NCI-H2081 (cell line): ENCODE measurements around the gene GPR55.

Experiments used
- DNase-seq, 2 experiments: peaks; one replicate each; lab custom pipeline; 2025; lab: John Stamatoyannopoulos, UW

GPR55 gene

DNA sequence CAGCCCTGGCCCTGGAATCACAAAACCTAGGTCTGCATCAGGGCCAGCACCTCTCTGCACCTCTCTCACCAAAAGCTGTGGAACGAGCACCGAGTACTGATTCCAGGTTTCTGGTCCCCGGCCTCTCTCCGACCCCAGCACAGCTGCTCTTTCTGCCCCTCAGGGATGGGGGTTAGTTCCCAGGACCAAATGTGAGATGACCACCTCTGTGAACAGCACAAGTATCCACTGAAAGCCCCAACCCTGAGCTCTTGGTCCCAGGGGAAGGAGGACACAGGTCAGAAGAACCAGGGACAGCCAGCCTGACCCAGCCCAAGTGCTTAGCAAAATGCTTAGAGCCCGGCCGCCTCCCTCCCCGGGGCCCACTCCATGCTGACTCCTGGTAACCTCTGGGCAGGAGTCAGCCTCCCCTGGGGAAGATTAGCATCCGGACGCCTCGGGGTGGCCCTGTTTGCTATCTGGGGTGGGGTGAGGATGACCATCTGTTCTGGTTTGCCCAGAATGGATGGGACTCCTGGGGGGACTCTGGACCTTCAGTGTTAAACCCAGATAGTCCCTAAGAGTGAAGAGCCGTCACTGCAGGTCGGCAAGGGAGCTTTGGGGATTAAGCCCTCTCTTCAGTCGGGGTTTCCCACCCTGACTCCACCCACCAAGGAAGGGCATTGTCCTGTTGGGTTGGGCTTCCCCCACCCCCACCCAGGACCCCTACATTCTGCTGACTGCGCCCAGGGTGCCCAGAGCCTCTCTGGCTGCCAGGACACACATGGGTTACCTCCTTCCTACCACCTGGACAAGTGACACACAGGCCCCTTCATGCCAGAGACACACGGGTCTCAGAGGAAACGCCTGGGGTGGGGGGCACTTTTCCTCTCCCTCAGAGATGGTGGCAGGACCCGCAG, 9.4 kb upstream of the GPR55 start:
- DNase-seq = no peak

DNA sequence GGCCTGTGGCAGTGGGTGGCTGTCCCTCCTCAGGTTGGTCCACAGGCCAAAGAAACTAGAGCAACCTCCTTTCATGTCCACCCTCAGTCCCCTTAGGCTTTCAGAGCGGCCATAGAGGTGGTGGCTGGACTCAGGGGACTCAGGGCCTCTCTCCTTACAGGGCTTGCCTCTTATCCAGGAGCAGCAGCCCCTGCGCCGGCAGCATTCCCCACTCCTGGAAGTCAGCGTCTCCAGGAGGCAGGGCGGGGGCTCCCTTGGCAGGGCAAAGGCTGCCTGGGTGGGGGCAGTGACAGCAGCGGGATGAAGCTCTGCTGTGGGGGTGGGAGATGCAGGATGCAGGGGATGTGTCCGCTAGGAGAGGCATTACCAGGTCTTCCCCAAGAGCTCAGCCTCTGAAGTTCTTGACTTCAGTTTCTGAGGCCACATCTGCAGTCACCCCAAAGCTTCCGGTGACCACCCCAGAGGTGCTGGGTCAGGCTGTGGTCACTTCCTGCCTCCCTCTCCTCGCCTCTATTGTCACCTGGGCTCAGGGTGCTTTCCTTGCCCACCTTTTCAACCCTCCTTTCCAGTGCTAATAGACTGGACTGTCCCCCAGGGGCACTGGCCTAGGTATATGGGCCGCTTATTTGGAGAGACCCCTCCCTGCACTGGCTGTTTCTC, 8.6 kb upstream of the GPR55 start:
- no peak for DNase-seq

DNA sequence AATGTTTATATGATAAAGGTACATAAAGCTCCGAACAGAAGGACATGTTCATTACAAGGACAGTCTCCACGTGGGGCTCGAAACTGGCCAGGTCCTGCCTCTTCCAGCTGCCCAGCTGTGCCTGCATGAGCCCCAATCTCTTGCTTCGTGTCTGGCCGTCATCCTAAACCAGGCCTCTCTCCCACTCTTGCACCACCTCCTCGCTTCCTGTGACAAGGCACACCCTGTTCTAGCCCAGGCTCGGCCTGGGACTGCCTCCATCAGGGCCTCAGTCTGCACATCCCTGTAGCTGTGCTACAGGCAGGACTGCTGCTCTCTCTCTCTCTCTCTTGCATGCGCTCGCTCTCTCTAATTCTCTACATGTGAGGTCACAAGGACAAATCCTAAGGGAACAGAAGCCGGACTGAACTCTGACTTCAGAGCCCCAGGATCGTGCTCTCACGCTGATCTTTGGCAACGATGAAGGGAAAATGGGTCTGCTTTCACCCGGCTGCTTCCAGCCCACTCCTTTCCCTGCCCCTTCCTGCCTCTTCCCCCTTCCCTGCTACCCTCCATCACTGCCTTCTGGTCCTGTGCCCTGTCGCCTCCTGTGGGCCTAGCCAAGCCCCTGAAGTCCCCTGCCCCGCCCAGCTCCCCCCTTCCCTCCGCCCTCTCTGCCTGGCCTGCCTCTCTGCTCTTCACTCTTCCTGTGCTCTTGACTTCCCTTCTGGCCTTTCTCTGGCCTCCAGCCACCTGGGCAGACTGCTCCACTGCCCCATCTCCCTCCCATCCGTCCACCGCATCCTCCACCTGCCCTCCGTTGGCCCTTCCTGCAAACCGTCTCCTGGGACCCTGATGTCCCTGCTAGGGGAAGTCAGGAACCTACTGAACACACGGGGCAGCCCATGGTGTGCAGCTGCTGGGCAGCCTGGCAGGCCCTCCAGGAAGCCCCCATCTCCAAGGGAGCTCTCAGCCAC, 7.8 kb upstream of the GPR55 start:
- no peak for DNase-seq

DNA sequence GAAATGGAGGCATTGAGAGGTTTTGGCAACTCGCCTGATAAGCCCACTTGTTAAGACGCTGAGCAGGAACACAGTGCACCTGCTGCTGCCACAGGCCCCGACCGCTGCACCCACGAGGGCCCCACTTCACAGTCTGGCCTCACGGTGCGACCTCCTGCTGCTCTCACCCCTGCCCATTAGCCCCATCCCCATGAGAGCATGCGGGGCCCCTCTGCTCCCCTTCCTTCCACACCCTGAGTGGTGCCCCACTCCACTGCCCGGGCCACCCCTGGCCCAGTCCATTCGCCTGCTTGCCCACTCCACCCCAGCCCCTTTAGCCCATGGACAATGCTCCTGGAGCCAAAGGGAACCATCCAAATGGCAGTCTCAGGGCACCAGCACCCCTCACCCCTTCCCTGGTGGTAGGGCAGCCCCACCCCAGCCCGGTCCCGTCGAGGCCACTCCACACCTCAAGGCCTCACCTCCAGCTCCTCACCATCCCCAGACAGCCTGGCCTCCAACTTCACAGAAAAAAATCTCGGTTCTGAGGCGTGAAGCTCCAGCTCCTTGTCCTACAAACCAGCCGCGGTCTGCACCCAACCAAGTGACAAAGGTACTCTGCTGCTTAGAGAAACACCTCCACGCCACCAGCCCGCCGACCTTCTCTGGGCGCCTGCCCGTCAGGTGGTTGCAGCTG, 6.7 kb upstream of the GPR55 start:
- no peak for DNase-seq

DNA sequence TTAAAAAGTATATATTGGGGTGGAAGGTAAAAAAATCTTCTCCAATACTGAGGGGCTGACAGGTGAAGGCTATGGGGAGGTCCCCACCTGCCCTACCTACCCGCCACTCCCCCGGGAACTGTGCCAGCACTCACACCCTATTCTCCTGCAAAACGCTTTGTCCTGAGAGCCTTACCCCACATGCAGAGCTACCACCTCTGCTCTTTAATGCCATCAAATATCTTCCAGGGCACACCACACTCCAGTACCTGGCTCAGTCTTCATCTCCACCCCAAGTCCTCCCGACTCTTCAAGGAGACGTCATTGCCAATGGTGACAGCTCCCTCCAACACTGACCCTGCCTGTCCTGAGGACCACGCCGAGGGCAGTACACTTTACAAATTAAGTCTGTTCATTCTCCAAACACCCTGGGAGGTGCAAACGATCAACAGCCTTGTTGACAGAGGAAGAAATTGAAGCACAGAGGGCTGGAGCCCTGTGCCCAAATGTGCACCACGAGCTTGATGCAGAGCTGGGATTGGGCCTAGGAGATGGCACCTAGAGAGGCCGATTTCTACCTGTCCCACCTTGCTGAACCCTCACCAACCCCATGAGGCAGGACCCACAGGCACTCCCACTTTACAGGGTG, 6.0 kb upstream of the GPR55 start:
- DNase-seq = no peak

DNA sequence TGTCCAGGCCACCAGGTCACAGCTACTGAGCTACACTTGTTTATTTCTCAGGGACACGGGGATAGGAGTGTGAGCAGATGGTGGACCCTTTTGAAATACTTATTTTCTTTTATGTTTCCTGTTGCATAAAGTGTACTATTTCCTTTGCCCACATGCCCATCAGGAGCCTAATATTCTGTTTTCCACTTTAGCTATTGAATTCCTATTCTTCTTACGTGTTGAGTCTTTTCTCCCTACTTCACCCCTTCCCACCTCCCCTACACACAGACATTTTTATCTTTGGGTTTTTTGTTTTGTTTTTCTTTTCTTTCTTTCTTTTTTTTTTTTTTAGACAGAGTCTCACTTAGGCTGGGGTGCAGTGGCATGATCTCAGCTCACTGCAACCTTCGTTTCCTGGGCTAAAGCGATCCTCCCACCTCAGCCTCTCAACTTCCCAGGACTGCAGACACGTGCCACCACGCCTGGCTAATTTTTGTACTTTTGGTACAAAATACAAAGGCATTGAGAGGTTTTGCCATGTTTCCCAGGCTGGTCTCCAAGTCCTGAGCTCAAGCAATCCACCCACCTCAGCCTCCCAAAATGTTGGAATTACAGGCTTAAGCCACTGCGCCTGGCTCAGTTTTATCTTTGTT, 5.2 kb upstream of the GPR55 start:
- DNase-seq = no peak

DNA sequence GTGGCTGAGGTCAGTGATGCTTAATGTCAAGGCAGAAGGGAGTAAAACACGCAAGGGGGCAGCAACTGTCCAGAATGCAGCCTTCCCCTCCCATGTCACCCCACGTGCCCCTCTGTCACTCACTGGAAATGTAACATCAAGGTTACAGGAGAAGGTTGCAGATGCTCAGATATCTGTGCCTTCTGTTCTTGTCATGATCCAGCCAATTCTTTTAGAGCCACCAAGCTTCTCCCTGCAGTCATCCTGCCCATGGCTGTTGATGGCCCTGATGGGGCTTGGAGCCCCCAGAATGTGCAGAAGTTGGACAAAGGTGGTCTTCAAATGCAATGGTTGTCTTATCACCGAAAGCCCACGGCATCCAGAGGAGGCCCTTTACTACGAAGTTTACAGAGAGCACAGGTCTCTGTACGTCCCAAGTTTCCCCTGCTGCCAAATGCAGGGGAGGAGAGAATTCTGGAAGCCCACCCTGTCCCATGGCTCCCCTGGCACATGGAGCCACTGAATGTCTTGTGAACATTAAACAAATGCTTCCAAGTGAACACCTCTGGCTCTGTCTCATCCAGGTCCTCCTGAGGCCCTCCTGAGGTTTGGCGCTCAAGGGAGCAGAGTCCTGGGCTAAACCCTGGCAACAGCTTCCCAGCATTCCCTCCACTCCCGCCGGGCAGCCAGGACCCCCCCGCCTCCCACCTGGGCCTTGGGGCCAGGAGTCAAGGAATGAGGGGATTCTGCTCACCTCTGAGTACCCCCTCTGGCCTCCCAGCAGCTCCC, 4.5 kb upstream of the GPR55 start:
- no peak for DNase-seq

DNA sequence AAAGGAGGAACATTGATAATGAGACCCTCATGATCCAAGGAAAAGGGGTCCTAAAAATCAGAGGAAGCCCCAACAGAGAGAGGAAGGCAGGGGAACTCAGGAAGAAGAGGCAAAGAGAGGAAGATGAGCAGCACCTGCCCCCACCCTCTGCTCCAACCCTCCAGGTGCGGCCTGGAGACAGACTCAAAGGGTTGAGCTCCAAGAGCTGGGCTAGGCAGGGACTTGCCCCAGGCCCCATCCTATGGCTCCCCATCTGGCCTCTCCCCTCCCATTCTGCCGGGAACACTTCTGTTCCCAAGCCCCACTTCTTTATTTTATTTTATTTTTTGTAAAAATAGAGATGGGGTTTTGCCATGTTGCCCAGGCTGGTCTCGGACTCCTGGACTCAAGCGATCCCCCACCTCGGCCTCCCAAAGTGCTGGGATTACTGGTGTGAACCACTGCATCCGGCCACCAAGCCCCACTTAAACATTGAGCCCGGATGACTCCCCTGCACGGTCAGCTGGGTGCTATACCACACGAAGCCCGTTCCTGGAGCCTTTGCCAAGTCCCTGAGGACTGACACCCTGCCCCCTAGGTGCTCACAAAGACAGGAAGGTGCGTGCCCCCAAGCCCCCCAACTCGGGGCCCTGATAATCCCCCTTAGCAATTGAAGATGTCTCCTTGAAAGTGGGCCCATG, 3.8 kb upstream of the GPR55 start:
- no peak for DNase-seq

DNA sequence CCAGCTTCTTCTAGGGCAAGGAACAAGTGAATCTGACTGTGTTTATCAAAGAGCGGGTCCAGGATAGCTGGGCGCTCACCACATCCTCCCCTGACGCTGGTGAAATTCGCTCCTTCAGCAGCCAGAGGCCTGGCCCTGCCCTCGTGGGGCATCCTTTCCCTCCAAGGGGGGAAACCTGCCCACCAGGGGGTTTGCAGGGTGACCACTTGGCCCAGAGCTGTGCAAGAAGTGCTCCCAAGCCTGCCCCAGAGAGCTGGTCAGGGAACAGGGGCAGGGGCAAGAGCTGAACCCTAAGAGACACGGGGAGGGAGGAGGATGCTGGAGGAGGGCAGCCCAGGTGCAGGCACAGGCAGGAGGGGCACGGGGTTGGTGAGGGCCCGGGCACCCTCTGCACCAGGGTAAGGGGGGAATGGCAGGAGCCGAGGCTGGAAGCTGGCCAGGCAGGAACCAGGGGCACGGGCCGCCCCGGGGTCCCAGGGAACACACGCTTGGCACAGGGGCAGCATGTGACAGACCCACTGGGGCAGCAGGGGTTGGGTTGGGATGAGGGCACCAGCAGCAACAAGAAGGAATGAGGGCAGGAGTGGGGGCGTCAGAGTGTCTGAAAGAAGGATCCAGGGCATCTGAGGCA, 2.8 kb upstream of the GPR55 start:
- DNase-seq = no peak

DNA sequence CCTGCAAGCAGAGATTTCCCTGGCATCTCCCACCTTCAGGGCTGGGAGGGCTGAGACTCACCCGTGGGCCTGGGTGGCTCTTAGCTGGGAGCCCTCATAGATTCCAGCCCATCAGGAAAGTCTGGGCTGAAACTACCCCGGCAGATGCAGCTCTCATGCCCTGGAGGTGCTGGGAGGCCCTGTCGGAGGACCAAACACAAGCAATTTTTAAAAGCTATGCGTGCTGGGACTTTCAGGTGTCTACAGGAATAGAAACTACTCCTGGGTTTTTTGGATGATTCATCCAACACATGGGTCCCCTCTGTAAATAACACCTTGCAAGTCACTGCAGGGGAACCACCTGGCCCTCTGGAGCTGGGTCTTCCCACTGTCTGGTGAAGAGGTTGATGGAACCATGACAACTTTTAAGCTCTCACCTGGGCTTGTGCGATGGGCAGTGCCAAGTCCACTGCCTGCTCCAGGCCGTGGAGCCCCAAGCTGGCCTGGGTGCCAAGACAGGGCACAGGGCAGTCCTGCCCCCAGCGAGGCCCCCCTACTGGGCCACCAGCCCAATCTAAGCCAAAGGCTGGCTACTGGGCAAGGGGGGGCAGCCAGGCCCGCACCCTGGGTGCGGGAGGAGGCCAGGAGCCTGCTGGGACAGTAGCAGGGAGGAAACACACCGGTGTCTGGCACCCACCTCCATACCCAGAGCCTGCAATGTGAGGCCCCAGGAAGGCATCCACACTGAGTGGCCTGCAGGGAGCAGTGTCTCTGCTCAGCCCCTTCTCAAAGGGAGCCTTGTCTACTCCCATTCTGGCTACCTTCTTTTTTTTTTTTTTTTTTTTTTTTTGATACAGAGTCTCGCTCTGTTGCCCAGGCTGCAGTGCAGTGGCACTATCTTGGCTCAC, 1.1 kb upstream of the GPR55 start:
- no peak for DNase-seq

DNA sequence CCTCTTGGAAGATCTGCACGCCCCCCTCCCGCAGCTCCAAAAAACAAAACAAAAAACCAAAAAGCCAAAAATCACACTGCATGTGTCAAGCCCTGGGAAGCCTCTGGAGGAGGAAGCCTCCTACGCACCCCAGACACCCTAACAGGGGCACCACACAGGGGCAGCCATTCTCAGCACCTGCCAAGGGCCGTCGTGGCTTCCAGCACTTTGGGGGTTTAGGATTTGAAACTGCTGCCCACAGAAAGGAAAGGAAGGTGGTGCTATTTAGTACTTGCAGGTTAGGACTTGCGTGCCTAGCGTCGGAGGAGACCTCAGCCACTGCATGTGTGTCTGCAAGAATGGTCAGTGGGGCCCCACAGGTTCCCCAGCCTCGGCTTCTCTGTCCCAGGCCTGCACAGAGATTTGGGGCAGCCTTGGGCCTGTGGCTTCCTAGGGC, 419 bp upstream of the GPR55 start:
- DNase-seq = no peak

DNA sequence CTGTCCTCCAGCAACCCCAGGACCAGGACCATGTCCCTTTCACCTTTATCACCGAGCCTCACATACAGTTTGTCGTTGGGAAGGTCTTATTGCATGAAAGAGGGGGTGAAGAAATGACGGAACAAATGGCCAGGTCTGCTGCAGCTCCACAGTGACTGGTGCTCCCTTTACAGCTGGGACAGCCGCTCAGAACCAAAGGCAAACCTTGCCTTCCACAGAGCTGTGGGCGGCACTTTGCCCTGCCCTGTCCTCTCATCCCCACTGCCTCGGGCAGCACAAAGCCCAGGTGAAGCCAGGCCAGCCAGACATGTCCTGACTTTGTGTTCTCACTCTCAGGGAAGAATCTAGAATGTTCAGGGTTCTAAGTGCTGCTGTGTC, 961 bp downstream of the GPR55 start:
- no peak for DNase-seq

DNA sequence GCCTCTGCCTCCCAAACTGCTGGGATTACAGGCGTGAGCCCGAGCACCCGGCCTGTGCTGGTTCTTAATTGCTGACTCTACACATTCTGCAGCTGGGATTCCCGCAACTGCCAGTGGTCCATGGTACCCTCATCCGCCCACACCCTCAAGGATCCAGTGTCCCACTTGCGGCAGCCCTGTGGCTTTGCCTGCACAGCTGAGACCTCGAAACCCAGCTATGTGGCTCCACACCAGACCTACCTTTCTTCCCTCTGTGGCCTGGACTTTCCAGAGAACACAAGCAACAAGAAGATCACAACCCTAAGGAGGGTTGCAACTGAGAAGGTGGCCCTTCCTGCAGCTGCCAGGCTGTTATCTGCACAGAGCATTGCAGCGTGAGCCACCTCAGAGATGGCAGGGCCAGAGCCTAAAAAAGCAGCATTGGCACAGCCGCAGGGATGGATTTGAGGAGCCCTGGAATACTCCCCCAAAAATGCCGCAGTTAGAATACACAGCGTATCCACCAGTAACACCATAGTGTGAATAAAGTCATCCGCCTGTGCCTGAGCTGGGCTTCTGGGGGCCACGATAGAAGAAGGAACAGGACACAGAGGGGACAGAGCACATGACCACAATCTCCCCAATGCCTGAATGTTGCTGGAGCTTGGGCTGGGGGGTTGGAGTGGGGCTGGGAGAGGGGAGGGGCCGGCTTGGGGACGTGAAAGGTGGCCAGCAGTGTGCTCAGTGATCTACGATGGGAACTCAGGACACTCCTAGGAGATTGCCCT, 1.9 kb downstream of the GPR55 start:
- no peak for DNase-seq

DNA sequence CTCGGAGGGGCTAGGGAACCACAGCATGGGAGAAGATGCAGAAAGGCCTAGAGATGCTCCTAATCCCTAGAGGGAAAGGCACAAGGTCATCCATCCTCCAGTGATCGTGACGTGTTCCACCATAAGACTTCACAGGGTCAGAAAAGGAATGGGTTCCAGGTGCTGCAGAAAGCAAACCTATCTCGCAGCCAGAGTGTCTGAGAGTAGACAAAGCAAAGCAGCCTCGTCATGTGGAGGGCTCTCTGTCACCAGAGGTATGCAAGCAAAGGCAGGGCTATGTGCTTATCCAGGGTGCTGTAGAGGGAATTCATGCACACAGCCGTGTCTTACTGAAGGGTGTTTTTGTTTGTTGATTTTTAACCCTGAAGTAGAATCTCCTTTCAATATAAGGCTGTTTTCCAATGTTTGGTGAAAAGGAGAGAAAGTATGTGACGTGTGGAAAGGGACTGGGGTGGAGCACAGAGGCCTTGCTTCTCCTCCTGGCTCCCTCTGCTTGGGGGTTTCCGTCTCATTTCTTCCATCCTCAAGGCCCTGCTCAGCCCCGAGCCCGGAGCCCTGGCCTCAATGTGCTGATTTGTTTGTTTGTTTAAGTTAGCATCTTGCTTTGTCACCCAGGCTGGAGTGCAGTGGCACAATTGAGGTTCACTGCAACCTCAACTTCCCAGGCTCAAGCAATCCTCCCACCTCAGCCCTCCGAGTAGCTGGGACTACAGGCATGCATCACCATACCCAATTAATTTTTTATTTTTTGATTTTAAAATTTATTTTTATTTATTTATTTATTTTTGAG, 3.0 kb downstream of the GPR55 start:
- DNase-seq = no peak

DNA sequence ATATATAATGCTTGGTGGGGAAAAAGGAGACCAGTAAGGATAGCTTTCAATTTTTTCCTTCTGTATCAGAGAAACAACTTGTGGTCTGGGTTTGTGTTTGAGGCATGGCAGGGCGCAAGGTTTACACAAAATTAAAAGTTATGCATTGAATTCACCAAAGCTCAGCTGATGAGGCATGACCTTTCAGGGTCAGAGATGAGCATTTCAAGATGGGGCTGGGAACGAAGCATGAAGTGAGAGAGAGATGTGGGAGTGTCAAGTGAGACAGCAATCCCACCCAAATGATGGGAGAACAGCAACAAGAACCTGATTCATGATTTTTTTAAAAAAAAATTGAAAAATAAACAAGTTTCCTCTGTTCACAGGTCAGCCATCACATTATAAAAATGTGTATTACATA, 4.9 kb downstream of the GPR55 start:
- no peak for DNase-seq

DNA sequence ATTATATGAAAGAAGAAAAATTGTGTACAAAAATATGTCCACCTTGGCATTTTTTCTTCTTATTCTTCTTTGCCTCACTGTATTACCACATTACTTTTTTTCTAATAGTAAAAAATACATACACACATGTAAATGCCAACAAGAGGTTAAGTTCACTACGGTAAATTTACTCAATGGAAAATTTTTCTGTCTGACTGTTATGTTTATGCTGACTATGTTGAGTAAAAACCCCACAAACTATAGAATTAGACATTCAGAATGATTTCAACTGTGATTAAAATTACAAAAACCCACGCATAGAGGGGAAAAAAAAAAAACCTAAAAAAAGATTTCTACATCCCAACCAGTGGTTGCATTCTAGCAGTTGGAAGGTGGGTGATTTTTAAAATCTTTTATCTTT, 5.4 kb downstream of the GPR55 start:
- no peak for DNase-seq
